Esophagus muscularis mucosa (tissue), 4 donors: ENCODE results near the gene DQX1. TPM values are rescaled to one million over a fixed set of nuclear protein-coding genes. Genes with fewer than 3 reads are reported as not detected.

Experiments used
- DNase-seq: peaks from one replicate; pipeline ENCODE4 v3.0.0-alpha.2; 2017; ENCODE audit errors: extremely low spot score
- H3K27ac ChIP-seq, 4 donors: fragments of 200-600 bp; sonication (generic); replicated peaks in 1 of 4; 1 replicate in 3 of 4; 2 replicates in 1 of 4; pipeline ENCODE4 v1.5.1; 2016 to 2019; ENCODE audit warnings: mild to moderate bottlenecking in 1 of 4
- H3K27me3 ChIP-seq, 4 donors: fragments of 200-600 bp; sonication (generic); one replicate each; pipeline versions ENCODE4 v1.5.1 to v1.6.0; 2016 to 2019
- H3K36me3 ChIP-seq, 4 donors: fragments of 200-600 bp; sonication (generic); one replicate each; pipeline ENCODE4 v1.5.1; 2016 to 2019
- H3K4me1 ChIP-seq, 4 donors: fragments of 200-600 bp; sonication (generic); one replicate each; pipeline ENCODE4 v1.5.1; 2016 to 2019
- H3K4me3 ChIP-seq, 4 donors: fragments of 200-600 bp; sonication (generic); 1 replicate in 2 of 4; 2 replicates in 2 of 4; pipeline ENCODE4 v1.5.1; 2016 to 2019; ENCODE audit warnings: mild to moderate bottlenecking in 4 of 4, moderate library complexity in 1 of 4
- H3K9me3 ChIP-seq, 4 donors: fragments of 200-600 bp; sonication (generic); 1 replicate in 3 of 4; 2 replicates in 1 of 4; pipeline ENCODE4 v1.5.1; 2016 to 2019
- CTCF ChIP-seq, 3 experiments: fragments of 200-600 bp in 2 of 3; fragments of 450-650 bp in 1 of 3; sonication (generic) in 2 of 3; IDR thresholded peaks; one replicate each; pipeline ENCODE4 v1.5.1; 2017 to 2019; ENCODE audit warnings: antibody characterized with exemption in 3 of 3, mild to moderate bottlenecking in 2 of 3, moderate library complexity in 1 of 3
- EP300 ChIP-seq: sonication (generic); formaldehyde crosslinking; IDR thresholded peaks from one replicate; pipeline ENCODE4 v1.6.1; 2017; ENCODE audit warnings: antibody characterized with exemption
- POLR2A ChIP-seq: fragments of 450-650 bp; IDR thresholded peaks from one replicate; pipeline ENCODE4 v1.6.1; 2017; ENCODE audit warnings: antibody characterized with exemption, moderate library complexity, mild to moderate bottlenecking, low read depth
- POLR2AphosphoS5 ChIP-seq, 2 donors: sonication (generic); formaldehyde crosslinking; IDR thresholded peaks; one replicate each; pipeline ENCODE4 v1.6.1; 2017; ENCODE audit warnings: antibody characterized with exemption in 2 of 2
- WGBS: methylation state at CpG from one replicate; pipeline ENCODE4 v1.1.5; 2018; 5-methylcytosine and 5-hydroxymethylcytosine counted together
- intact Hi-C: fragments of 100-400 bp; cut with DNase I; formaldehyde crosslinking; loops from one replicate; pipeline ENCODE4 v1.15.1; 2023
- total RNA-seq, 4 donors: library from RNA; depleted of rRNA; stranded (reverse); fragments of >200 nt; gene quantifications; one replicate each; pipeline versions ENCODE4 v1.1.0 to v1.2.1, GENCODE V29; 2016

Gene DQX1
- total RNA-seq, 4 donors from 2014 or later, result not detected

DNA sequence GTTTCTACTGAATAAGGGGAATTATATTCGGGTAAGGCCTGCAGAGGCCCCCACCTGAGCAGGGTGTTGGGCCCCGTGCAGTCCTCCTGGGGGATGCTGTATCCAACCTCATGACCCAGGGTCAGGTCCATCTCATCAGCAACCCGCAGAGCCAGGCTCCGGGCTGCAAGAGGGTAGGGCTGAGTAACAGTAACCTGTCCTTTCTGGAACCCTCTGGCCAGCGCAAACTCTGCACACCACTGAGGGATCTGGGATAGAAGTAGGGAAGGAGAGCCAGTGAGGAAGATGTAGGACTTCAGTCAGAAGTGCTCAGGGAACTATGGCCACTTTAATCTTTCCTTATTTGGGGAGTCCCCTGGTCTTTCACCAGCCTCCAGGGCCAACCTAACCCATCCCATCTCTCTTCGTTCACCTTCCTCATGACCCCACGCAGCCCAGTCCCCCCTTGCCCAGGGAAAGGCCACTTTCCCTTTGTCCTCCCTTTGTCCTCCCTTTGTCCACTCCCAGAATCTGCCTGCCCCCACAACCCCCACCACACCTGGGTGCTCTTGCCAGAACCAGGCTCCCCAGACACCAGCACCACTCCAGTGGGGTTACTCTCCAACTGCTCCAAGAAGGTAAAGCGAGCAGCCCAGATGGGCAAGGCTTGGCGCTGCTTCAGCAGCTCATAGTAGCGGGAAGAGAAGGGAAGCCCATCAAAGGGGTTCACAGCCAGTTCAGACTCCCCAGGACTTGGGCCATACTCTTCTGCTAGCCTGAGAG lies 895 bp downstream of the DQX1 start:
- H3K4me1 ChIP-seq, result peaks cover 14 to 22% (median 16%) of the 10 kb centered on the region in 4 donors
- intact Hi-C loops, result loop anchor here (5.0 kb wide), 2 partner anchors 38 to 62 kb away; no protein-coding TSS in a partner anchor
- no peak overlapping the region for H3K27ac ChIP-seq
- no peak for DNase-seq
- no peak for TF ChIP-seq CTCF (IDR thresholded peaks at IDR 0.05)
- no peak for TF ChIP-seq POLR2A
- no peak for TF ChIP-seq EP300
- no peak for TF ChIP-seq POLR2AphosphoS5 (IDR thresholded peaks at IDR 0.05)
- no peaks in the 10 kb centered on the region for H3K9me3 ChIP-seq
- WGBS, result 90% methylated on average over 10 of the region's 10 CpGs
- H3K4me3 ChIP-seq, result no peak overlapping the region
- H3K36me3 ChIP-seq, result peaks cover 24 to 34% (median 30%) of the 10 kb centered on the region in 4 donors
- peaks cover 0 to 15% (median 0%) of the 10 kb centered on the region in 4 donors for H3K27me3 ChIP-seq

DNA sequence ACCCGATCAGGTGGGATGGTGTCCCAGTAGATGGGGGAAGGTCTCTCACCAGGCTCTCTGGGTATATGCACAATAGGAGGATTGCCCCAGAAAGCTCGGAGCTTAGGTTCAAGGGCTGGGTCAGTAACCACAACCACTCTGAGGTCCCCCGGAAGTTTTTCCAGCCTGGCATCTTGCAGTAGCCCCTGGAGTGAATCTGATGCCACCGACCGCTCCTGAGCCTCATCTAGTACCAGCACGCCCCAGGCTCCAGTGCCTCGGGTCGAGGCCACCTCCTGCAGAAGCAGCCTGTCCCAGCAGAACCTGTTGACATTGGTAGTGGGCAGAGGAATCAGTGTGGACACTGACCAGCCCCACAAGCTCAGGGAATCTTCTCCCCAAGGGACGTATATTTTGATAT lies 2.0 kb downstream of the DQX1 start:
- peaks cover 14 to 20% (median 15%) of the 10 kb centered on the region in 4 donors for H3K4me1 ChIP-seq
- H3K27ac ChIP-seq, result no peak overlapping the region
- peaks cover 24 to 34% (median 30%) of the 10 kb centered on the region in 4 donors for H3K36me3 ChIP-seq
- H3K9me3 ChIP-seq, result no peaks in the 10 kb centered on the region
- H3K4me3 ChIP-seq, result no peak overlapping the region
- peaks cover 0 to 26% (median 4%) of the 10 kb centered on the region in 4 donors for H3K27me3 ChIP-seq
- intact Hi-C loops, result no loop called here
- no peak for DNase-seq
- TF ChIP-seq POLR2A, result no peak
- no peak for TF ChIP-seq CTCF (IDR thresholded peaks at IDR 0.05)
- no peak for TF ChIP-seq POLR2AphosphoS5 (IDR thresholded peaks at IDR 0.05)
- no peak for TF ChIP-seq EP300
- WGBS, result 88% methylated on average over 6 of the region's 9 CpGs

DNA sequence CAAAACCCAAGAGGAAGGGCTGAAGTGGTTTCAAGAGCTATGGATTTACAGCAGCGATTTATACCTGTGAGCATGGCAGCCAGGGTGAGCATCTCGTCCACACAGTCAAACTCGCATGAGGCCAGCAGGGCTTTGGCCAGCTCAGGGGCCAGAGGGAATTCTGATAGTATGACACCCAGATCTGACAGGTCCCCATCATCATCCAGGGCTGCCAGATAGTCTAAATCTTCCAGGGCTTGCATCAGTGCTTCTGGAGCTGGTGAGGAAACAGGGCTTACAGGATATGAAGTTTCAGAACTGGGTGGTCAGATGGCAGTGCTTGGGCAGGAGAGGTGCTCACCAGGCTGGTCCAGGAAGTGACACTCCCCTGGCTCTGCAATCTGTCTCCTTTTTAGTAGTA lies 3.5 kb downstream of the DQX1 start:
- Histone ChIP-seq H3K27ac (no peak overlapping the region), H3K27me3 (peaks cover 0 to 41% (median 13%) of the 10 kb centered on the region in 4 donors), H3K4me1 (peaks cover 0 to 5% (median 1%) of the 10 kb centered on the region in 4 donors), H3K9me3 (no peaks in the 10 kb centered on the region), H3K4me3 (no peak overlapping the region), H3K36me3 (peaks cover 16 to 26% (median 22%) of the 10 kb centered on the region in 4 donors)
- WGBS, result 81% methylated on average over 3 of the region's 3 CpGs
- intact Hi-C loops, result no loop called here
- DNase-seq, result no peak
- TF ChIP-seq CTCF (IDR thresholded peaks at IDR 0.05), result no peak
- TF ChIP-seq POLR2A, result no peak
- TF ChIP-seq EP300, result no peak
- no peak for TF ChIP-seq POLR2AphosphoS5 (IDR thresholded peaks at IDR 0.05)

- Histone ChIP-seq H3K36me3 (no peaks in the 10 kb centered on the region), H3K27me3 (peaks cover 18 to 99% (median 63%) of the 10 kb centered on the region in 4 donors), H3K27ac (no peak overlapping the region), H3K9me3 (no peaks in the 10 kb centered on the region), H3K4me1 (peaks cover 29 to 32% (median 32%) of the 10 kb centered on the region in 4 donors), H3K4me3 (peak overlapping the region in 3 of 4 donors; percentile 39 to 53 (median 44))
- WGBS, result 72% methylated on average over 13 of the region's 13 CpGs
- intact Hi-C loops, result no loop called here
- TF ChIP-seq CTCF (IDR thresholded peaks at IDR 0.05) (no peak), EP300 (no peak), POLR2A (no peak), POLR2AphosphoS5 (IDR thresholded peaks at IDR 0.05) (no peak)
- no peak for DNase-seq
These were observed 9.4 kb downstream of the DQX1 start for GRCh38 chr2:74516650-74517049.
